ENCODE results near the gene MOB3A.
A peak's percentile ranks its signal among the peaks of the same experiment; 100 is the strongest.

The MOB3A gene

GRCh38 chr19:2079076-2079864, 16.9 kb downstream of the MOB3A start:
- DNase-seq, result no peak

GRCh38 chr19:2077833-2078619, 18.1 kb downstream of the MOB3A start:
- DNase-seq, result no peak

- no peak for DNase-seq
Measured at GRCh38 chr19:2077398-2077797, 18.7 kb downstream of the MOB3A start.

GRCh38 chr19:2076526-2076944, 19.6 kb downstream of the MOB3A start:
- no peak for DNase-seq

GRCh38 chr19:2072757-2073551, 23.2 kb downstream of the MOB3A start:
- DNase-seq, result no peak

- no peak for DNase-seq
Measured at GRCh38 chr19:2070986-2071673, 25.0 kb downstream of the MOB3A start.

GRCh38 chr19:2070436-2070827, 25.7 kb downstream of the MOB3A start:
- no peak for DNase-seq

- no peak for DNase-seq
Measured at GRCh38 chr19:2064788-2065524, 31.2 kb downstream of the MOB3A start.

GRCh38 chr19:2064395-2064787, 31.7 kb downstream of the MOB3A start:
- DNase-seq, result peak; percentile 49

GRCh38 chr19:2063824-2064223, 32.3 kb downstream of the MOB3A start:
- no peak for DNase-seq

GRCh38 chr19:2062770-2063169, 33.4 kb downstream of the MOB3A start:
- DNase-seq, result no peak

- peak; percentile 55 for DNase-seq
Measured at GRCh38 chr19:2062389-2062729, 33.8 kb downstream of the MOB3A start.

GRCh38 chr19:2061495-2062388, 34.4 kb downstream of the MOB3A start:
- peak; percentile 100 for DNase-seq

GRCh38 chr19:2060884-2061494, 35.1 kb downstream of the MOB3A start:
- DNase-seq, result peak; percentile 79

- peak; percentile 56 for DNase-seq
Measured at GRCh38 chr19:2059422-2060201, 36.5 kb downstream of the MOB3A start.

GRCh38 chr19:2058570-2059421, 37.3 kb downstream of the MOB3A start:
- DNase-seq, result no peak

- DNase-seq, result peak; percentile 52
Measured at GRCh38 chr19:2057484-2058469, 38.3 kb downstream of the MOB3A start.

- no peak for DNase-seq
Measured at GRCh38 chr19:2056837-2057192, 39.3 kb downstream of the MOB3A start.

Data from activated CD8-positive, alpha-beta memory T cell treated with anti-CD3 and anti-CD28 coated beads, Interleukin-2, amount 50 U/mL, for 48 hours (primary cell).